GM21737 (cell line): ENCODE measurements around the gene MYOZ2.

Experiments used
- ATAC-seq: cut with Tn5 transposase; IDR thresholded peaks from one replicate; pipeline ENCODE4 v1.9.1; 2021; ENCODE audit warnings: mild to moderate bottlenecking, moderate library complexity; ENCODE audit not compliant: unreplicated experiment

The MYOZ2 gene

GRCh38 chr4:119237201-119237600 is 101.6 kb downstream of the MYOZ2 start:
- ATAC-seq: no peak
